ENCODE data around the gene SMS.

Gene SMS

DNA sequence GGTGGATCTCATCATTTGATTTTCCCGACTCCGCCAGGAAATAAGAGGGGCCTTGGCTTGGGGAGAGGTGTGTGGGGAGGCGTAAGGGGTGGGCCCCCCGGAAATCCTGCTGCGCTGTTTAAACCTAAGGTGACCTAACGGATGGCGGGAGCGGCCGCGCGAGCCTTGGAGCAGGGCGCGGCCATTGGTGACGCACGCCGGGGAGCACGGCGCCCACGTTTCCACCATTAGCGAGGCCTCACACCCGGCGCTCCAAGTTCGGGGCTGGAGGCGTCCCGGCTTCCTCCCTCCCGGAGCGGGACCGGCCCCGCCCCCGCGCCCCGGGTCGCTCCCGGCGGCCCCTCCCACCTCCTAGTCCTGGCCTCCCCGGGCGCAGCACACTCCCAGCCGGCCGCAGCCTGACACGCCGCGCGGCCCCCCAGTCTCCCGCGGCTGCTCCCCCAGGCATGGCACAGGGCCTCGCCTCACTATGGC, at the start of gene SMS:
Gene SMS (plus strand): TSS at position 354 of the 474 bp plus-strand sequence. CDS start 116 bp downstream, at position 470.
- in situ Hi-C loops (cut with MboI; ENCODE audit: low pct_unique_long_range_greater_than_20kb, low sequenced_read_pairs, unreplicated experiment), result no loop called here
- TF ChIP-seq, protein P1, sequence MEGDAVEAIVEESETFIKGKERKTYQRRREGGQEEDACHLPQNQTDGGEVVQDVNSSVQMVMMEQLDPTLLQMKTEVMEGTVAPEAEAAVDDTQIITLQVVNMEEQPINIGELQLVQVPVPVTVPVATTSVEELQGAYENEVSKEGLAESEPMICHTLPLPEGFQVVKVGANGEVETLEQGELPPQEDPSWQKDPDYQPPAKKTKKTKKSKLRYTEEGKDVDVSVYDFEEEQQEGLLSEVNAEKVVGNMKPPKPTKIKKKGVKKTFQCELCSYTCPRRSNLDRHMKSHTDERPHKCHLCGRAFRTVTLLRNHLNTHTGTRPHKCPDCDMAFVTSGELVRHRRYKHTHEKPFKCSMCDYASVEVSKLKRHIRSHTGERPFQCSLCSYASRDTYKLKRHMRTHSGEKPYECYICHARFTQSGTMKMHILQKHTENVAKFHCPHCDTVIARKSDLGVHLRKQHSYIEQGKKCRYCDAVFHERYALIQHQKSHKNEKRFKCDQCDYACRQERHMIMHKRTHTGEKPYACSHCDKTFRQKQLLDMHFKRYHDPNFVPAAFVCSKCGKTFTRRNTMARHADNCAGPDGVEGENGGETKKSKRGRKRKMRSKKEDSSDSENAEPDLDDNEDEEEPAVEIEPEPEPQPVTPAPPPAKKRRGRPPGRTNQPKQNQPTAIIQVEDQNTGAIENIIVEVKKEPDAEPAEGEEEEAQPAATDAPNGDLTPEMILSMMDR (IDR thresholded peaks at IDR 0.05; ENCODE audit: extremely low read depth, insufficient read depth, missing control alignments), result no peak
- DNase-seq (ENCODE audit: low spot score), result peak; percentile 74

DNA sequence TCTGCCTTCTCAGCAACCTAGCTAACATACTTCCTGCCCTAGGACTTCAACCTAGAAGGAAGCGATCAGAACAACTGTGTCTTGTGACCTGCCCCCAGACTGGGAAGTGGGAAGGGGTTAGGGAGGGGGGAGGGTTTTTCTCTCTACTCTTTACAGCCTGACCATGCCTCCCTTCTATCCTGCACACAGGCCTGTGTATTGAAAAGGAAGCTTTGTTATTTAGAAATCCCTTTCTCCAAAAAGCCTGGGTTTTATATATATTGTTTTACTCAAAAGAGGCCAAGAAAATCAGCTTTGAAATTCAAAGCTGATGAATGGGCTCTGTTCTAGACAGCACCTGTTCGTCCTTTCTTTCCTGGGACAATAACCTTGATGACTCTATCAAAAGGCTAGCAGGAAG, 35.2 kb upstream of the SMS start:
- DNase-seq (ENCODE audit: low spot score), result no peak
- TF ChIP-seq, protein P1 (IDR thresholded peaks at IDR 0.05; ENCODE audit: extremely low read depth, insufficient read depth, missing control alignments), result no peak
- in situ Hi-C loops (cut with MboI; ENCODE audit: low pct_unique_long_range_greater_than_20kb, low sequenced_read_pairs, unreplicated experiment), result no loop called here

DNA sequence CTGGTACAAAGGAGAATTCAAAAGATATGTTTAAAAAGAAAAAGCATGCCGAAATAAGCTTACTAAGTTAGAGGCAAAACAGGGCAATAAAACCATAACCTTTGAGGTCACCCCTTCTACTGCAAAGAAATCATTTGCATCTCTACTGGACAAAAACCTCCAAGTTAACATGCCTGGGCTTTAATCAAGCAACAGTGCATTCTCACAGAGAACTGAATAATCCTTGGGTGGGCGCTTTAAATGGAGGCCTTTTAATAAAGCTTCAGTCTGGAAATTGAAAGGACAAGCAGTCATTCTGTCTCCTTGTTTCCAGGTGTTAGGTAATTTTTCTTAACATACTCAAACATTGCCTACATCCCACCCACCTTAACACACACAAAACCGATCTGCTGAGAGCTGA, 34.6 kb upstream of the SMS start:
- no peak for DNase-seq (ENCODE audit: low spot score)
- TF ChIP-seq, protein P1 (IDR thresholded peaks at IDR 0.05; ENCODE audit: extremely low read depth, insufficient read depth, missing control alignments), result no peak
- in situ Hi-C loops (cut with MboI; ENCODE audit: low pct_unique_long_range_greater_than_20kb, low sequenced_read_pairs, unreplicated experiment), result no loop called here

DNA sequence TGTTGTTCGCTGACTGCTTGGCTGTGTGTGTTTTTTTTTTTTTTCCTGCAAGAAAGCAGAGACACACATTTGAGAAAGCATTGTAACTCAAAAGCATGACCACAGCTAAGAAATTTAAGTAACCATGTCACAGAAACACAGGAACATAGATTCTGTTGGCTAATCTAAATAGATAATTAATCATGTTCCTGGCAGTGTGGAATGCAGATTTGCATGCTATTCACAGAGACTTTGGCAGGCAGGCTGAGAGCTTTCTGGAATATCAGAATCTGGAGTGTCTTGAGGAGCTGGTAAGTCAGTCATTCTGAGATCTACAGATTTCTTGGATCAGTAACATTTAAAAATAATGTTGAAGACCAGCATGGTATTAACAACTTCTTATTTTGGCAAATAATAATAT, 33.2 kb upstream of the SMS start:
- in situ Hi-C loops (cut with MboI; ENCODE audit: low pct_unique_long_range_greater_than_20kb, low sequenced_read_pairs, unreplicated experiment), result no loop called here
- TF ChIP-seq, protein P1 (IDR thresholded peaks at IDR 0.05; ENCODE audit: extremely low read depth, insufficient read depth, missing control alignments), result no peak
- DNase-seq (ENCODE audit: low spot score), result no peak

DNA sequence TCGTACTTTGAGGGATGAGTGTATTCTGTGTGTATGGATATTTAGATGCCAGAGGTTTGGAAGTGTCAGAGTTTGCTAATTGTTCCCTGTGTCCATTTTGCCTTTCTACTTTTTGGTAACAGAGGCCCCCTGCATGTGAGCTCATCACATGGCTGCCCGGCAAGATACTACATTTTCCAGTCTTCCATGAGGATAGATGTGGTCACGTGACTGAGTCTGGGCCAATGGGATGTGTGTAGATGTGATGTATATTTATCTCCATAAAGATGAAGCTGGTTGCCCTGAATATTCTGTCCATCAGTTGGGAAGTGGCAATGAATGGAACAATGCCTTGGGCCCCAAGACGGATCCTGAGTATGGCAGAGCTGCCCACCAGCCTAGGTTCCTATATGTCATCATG, 29.0 kb upstream of the SMS start:
- TF ChIP-seq, protein P1 (IDR thresholded peaks at IDR 0.05; ENCODE audit: extremely low read depth, insufficient read depth, missing control alignments), result no peak
- DNase-seq (ENCODE audit: low spot score), result no peak
- in situ Hi-C loops (cut with MboI; ENCODE audit: low pct_unique_long_range_greater_than_20kb, low sequenced_read_pairs, unreplicated experiment), result no loop called here

DNA sequence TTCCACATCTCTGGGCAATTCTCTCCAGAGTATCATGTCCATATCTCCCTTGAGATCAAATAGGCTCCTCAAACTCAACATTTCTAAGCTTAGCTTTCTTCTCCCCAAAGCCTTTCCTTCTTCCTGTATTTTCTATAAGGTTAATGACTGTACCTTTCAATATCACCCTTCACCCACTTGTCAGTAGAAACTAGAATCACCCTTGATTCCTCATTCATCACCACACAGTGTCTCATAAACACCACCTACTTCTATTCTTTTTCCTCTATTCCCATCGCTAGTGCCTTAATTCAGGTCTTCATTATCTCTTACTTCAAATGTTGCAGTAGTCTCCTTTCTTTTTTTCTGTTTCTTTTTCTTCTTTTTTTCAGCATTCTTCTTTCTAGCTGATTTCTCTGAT, 28.3 kb upstream of the SMS start:
- DNase-seq (ENCODE audit: low spot score), result no peak
- in situ Hi-C loops (cut with MboI; ENCODE audit: low pct_unique_long_range_greater_than_20kb, low sequenced_read_pairs, unreplicated experiment), result no loop called here
- TF ChIP-seq, protein P1 (IDR thresholded peaks at IDR 0.05; ENCODE audit: extremely low read depth, insufficient read depth, missing control alignments), result no peak

DNA sequence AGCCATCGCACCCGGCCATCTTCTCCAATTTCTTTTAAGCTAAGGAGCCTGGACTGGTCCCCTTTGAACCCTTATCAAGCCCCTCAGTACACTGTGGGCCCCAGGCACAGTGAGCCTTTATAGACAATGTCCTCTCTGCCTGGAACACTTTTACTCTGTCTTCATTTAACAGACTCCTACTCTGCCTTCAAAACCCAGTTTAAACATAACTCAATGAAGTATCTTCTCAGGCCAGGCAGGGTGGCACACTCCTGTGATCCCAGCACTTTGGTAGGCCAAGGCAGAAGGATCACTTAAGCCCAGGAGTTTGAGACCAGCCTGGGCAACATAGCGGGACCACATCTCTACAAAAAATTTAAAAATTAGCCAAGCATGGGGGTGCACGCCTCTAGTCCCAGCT, 27.5 kb upstream of the SMS start:
- in situ Hi-C loops (cut with MboI; ENCODE audit: low pct_unique_long_range_greater_than_20kb, low sequenced_read_pairs, unreplicated experiment), result no loop called here
- TF ChIP-seq, protein P1 (IDR thresholded peaks at IDR 0.05; ENCODE audit: extremely low read depth, insufficient read depth, missing control alignments), result no peak
- DNase-seq (ENCODE audit: low spot score), result no peak

Data from GM13977 (cell line).